Inflammatory macrophage treated with lipopolysaccharide for 1 hour (primary cell): ENCODE results near the gene REPS2.
"Not testable (repeated sequence)": the region's sequence is repeated elsewhere in the genome, so short reads cannot be mapped to it uniquely, and the experiment has no call there.

Experiments used
- DNase-seq, 2 donors: peaks; one replicate each; pipeline ENCODE4 v3.0.0-alpha.2; 2020 to 2022

Gene REPS2

DNA sequence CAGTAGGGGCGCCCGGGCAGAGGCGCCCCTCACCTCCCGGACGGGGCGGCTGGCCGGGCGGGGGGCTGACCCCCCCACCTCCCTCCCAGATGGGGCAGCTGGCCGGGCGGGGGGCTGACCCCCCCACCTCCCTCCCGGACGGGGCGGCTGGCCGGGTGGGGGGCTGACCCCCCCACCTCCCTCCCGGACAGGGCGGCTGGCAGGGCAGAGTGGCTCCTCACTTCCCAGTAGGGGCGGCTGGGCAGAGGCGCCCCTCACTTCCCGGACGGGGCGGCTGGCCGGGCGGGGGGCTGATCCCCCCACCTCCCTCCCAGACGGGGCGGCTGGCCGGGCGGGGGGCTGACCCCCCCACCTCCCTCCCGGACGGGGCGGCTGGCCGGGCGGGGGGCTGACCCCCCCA, 18.5 kb downstream of the REPS2 start:
- DNase-seq, result not testable (repeated sequence)

DNA sequence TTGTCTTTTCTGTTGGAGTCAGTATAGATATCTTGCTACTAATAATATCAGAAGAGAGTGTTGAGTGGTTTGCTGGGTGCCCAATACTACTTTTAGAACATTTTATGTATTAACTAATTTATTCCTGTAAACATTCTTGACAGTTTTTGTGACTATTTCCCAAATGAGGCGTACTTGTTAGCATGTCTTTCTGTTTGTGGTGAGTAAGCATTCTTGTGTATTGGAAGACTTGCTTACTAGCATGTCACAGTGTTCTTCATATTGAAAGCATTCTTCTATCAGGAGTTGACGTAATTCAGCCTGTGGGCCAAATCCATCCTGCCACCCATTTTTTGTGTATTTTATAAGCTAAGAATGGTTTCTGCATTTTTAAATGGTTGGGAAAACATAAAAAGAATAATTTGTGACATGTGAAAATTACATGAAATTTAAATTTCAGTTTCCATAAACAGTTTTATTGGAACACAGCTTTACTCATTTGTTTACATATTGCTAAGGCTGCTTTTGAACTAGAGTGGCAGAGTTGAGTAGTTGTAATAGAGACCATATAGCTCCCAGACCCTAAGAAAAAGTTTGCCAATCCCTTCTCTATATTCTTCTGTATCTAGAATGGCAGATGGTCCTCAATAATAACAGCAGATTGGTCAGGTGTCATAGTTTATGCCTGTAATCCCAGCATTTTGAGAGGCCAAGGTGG, 20.4 kb downstream of the REPS2 start:
- no peak for DNase-seq

DNA sequence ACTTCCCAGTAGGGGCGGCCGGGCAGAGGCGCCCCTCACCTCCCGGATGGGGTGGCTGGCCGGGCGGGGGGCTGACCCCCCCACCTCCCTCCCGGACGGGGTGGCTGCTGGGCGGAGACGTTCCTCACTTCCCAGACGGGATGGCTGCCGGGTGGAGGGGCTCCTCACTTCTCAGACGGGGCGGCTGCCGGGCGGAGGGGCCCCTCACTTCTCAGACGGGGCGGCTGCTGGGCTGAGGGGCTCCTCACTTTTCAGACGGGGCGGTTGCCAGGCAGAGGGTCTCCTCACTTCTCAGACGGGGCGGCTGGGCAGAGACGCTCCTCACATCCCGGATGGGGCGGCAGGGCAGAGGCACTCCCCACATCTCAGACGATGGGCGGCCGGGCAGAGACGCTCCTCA, 22.3 kb downstream of the REPS2 start:
- not testable (repeated sequence) for DNase-seq

DNA sequence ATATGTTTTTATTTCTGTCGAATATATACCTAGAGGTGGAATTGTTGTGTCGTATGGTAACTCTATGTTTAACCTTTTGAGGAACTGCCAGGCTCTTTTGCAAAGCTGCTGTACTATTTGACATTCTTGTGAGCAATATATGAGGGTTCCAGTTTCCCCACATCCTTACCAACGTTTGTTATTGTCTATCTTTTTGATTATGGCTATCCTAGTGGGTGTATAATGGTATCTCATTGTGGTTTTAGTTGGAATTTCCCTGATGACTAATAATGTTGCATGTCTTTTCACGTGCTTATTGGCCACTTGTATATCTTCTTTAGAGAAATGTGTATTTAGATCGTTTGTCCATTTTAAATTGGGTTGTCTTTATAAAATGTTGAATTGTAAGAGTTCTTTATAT, 24.5 kb downstream of the REPS2 start:
- DNase-seq, result peak; percentile 47 to 73

DNA sequence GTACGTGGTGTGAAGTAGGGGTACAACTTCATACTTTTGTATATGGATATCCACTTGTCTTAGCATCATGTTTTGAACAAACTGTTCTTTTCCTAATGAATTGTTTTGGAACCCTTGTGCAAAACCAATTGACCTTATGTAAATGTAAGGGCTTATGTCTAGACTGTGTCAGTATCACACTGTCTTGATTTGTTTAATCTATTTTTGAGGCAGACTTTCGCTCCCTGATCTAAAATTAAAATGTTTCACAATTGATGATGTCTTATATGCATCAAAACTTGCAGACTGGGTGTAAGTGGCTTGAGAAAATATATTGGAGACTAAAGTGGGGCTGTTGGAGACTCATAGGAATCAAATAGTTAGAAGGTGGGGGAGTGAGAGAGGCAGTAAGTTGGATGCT, 25.2 kb downstream of the REPS2 start:
- DNase-seq, result no peak

DNA sequence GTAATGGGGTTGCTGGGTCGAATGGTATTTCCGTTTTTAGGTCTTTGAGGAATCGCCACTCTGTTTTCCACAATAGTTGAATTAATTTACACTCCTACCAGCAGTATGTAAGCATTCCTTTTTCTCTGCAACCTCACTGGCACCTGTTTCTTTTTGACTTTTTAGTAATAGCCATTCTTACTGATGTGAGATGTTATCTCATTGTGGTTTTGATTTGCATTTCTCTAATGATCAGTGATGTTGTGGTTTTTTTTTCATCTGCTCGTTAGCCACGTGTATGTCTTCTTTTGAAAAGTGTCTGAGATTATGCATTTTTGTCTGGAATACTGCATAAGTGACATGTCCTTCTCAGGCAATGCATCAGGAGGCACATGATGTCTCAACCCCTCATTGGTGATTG, 28.8 kb downstream of the REPS2 start:
- DNase-seq, result no peak

DNA sequence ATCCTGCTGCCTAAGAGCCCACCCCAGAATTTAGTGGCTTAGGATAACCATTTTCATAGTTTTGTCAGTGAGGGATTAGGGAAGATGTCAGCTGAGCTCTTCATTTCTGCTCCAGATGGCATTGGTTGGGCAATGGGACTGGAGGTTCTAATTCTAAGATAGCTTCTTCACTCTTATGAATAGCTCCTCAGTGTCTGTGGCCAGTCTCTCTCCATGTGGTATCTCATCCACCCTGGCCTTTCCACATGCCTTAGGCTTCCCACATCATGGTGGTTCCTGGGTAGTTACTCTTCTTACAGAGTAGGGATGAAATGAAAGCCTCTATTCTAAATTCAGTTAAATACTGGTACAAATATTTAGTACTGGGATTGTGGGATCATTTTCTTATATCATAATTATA, 31.3 kb downstream of the REPS2 start:
- DNase-seq, result no peak

DNA sequence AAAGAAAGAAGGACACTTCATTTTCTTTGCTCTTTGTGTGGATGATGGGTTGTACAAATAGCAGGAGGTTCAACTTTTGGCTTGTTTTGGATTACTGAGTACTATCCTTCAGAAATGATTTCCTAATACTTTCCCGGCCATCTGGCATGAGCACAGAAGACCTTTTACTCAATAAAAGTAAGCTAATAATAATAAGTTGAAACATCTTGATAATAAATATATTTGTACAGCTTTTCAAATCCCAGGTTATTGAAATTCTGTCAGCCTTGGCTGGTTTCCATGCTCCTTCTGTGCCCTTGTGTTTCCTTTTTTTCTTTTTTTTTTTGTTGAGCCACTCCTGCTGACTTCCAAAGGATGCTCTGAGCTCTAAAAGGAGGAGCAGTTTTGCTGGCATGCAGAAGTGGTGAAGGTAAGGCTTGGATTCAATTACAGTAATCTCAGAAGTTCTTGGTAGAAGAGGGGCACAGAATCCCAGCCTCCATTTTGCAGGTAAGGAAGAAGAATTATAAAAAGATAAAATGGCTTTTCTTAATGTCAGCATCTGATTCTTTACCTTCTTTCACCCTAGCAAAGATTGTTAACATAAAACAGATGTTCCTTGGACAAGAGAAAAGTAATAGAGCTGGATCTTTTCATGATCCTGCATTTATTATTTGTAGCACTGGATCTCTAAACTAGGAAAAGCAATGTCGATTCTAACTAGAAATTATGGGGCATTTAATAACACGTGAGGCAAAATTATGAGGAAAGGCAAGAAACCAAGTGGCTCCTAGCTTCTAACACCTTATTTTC, 31.9 kb downstream of the REPS2 start:
- DNase-seq, result no peak

DNA sequence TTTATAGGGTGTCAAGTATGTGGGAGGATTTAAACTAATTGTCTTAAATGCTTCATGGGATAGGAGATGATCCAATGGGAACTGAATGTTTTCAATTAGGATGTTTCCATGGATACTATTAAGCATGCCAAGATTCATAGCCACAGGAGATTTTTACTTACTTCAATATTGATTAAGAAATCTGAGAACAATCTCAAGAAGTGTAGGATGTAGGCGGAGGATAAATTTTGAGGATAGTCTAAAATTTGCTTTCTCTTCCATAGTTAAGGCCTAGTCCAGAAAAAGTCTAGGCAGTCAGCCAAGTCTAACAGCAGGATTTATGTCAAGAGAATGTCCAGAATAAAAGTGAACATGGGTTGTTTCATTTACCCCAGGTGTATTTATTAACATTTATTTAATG, 32.8 kb downstream of the REPS2 start:
- DNase-seq, result no peak

DNA sequence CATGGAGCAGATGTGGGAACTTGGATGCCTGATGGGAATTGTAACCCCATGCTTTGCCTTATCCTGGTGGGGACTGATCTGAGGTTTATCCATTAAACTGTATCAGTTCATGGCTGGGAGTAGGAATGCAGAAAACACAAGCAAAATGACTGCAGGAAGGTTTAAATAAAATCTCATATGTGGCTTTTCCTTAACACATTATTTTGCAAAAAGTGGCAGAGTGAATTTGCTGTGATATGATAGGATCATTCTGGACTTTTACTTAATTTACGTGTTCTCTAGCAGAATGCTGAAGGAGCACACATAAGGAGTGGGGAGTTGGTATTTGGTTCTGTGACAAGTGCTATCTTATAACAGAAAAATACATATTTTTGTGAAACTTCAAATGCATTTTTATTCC, 34.8 kb downstream of the REPS2 start:
- no peak for DNase-seq

DNA sequence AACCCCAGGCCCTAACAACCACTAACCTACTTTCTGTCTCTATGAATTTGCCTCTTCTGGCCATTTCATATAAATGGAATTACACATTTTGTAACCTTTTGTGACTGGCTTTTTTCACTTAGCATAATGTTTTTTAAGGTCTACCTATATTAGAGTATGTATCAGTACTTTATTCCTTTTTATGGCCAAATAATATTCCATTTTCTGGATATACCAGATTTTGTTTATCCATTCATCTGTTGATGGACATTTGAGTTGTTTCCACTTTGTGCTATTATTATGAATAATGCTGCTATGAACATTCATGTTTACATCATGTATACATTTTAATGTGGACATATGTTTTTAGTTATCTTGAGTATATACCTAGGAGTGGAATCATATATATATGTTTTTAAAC, 35.5 kb downstream of the REPS2 start:
- DNase-seq, result no peak

DNA sequence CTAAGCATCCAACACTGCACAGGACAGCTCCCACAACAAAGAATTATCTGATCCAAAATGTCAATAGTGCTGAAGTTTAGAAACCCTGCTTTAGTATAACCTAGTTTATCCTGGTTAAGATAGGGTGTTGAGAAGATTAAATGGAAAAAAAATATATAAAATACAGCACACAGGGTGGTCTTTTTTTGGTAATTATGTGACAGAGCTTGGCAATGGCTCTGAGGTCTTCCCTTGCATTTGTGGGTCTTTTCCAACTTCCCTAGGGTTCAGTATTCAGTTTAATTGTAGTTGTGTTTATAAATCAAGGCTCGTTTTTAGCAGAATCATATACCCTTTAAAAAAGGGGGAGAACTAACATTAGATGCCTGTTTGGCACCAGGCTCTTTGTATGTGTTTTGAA, 36.6 kb downstream of the REPS2 start:
- DNase-seq, result no peak

DNA sequence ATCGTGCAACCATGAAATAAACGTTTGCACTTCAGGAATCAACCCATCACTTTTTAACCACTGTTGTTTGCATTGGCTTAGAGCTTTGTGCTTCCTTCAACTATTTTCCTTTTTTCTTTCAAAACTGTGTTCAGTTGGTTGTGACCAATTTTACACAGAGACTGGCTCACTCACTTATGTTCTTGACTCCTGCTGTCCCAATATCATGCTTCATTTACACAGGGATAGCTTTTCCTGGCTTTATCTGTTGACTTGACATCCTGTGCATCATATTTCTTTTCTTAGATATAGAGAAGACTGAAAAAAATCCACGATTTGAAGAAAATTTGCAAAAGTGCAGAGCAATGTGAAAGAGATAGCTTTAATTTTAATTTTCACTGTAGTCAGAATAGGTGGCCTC, 38.8 kb downstream of the REPS2 start:
- no peak for DNase-seq

DNA sequence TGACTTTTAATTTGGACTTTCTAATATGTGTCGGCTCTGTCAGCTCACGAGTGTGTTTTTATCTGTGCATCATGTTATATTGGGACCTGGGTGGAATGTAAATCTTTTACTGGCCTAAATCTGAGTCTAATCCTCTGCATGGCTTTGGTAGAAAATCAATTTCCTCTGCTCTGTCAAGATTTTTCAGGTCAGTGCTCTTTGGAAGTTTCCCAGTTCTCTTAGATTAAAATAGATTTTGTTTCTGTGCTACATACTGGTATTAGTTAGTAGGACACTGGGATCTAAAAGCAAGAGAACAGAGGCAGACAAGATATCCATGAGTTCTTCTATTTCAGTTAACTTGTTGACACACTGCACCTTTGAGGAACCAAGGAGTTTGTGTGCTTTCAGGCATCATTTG, 39.7 kb downstream of the REPS2 start:
- no peak for DNase-seq

DNA sequence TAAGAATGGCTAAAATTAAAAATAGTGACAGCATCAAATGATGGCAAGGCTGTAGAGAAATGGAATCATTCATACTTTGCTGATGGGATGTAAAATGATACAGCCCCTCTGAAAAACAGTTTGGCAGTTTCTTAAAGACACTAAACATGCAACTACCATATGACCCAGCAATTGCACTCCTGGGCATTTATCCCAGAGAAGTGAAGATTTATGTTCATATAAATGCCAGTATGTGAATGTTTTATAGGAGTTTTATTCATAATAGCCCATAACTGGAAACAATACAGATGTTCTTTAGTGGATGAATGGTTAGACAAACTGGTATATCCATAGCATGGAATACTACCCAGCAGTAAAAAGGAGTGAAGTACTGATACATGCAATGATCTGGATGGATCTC, 43.3 kb downstream of the REPS2 start:
- DNase-seq, result no peak

DNA sequence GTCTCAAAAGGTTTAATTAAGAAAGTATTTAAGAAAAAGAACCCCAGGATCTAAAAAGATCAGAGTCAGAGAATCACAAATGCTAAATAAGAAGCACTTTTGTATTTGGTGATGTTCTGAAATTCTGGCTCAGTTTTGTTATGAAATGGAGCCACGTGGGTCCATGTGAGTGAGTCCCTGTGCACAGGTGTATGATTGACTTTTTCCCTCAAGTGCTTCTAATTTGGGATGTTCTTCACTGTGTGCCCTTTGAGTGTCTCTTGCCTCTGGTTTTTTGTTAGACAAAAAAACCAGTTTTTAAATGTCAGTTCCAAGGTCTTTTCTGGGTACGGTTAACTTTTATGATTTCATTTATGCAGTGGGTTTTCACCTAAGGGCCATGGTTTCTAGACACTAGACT, 44.4 kb downstream of the REPS2 start:
- DNase-seq, result no peak

DNA sequence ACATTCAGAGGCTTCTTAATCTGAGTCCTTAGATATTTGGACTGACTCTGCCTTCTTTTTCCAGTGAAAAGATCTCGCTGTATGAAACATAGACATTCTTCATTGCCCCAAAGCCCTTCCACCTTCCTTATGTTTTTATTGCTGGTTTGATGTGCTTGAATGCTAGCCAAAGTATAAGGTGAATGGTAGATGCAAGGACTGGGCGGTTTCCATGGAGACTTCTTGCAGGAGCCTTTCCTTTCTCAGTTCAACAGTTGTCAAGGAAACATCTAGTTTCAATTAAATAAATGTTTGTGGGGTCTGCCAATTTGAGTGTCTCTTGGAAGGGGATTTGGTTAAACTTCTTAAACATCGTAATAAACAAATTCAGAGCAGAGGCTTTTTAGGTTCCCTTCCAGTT, 46.0 kb downstream of the REPS2 start:
- DNase-seq, result no peak

DNA sequence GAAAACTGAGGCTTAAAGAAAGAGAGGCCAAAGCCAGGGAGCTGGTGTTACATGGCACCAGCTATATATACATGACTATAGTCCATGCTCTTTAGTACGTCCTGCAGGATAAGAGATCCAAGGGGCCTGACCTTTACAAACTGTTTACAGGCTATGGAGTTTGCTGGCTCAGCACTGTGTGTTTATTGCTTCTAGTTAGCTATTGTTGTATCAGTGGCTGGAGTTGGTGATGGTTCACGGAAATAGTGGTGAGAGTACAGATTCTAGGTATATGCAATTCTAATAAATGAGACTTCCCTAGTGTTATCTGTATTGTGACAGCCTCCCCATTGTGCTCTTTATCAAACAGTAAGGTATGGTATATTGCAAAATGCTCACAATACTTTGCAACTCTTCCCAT, 46.5 kb downstream of the REPS2 start:
- DNase-seq, result no peak

DNA sequence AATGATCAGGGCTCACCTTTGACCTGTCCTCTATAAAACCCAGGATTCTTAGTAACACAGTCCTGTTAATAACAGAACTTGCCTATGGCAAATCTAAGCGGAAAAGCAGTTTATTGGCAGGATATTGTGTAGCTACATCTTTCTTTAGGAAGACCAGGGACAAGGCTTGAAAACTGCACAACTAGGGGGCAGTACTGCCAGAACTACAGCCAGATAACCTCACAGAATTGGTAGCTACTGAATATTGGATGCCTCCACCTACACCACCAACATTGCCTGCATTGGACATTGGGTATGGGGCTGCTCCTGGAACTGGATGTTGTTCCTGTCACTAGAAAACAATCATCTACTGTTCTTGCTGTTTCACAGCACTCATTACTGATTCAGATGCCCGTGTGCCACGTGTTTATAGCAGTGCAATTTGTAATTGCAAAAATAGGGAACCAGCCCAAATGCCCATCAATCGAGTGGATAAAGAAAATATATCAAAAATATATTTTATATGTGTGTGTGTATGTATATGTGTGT, 47.4 kb downstream of the REPS2 start:
- no peak for DNase-seq

DNA sequence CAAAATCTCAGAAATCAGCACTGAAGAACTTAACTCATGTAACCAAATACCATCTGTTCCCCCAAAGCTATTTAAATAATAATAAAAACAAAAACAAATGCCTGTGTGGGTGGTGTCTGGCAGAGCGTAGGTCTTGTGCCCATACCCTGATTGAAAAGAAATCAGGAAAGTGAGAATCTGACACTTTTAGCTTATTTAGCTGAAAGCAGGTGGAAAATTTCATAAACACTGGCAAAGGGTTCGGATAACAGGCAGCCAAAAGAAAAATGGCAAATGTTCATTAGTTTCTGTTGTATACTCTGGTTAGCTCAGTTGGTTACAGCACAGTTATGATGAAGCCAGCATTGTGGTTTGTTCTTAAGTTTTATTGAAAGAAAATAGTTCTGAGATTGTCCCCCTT, 48.3 kb downstream of the REPS2 start:
- DNase-seq, result no peak

DNA sequence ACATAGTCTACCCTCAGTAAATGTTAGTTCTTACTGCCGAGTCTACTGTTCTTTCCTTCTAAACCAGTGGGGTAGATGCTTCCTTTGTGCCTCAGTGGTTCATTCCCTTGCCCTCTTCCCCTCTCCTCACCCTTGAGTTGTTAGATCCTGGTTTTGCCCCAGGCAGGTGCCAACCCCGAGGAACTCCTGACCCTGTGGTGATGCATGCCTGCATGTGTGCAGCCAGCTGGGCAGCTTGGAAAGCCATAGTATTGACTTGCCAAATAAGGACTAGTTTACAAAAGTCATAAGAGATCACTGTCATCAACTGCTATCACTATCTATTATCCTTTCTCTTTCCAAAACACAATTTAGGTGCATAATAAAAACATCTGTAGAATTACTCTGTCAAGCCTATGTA, 50.9 kb downstream of the REPS2 start:
- no peak for DNase-seq

DNA sequence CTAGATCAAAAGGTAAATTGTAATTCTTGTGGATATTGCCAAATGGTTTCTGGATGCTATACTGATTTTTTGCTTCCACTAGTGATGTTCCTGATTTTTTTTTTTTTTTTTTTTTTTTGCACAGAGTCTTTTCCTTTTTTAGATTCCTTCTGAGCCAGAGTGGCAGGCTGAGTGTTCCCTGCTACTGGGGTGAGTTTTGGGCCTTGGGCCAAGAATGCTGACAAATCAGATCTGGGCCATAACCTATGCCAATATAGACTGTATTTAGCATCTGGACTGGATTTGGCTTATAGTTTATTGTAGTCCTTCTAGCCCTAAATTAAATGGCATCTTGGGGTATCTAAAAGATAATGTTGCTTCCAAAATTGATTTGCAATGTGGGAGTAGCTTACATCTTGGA, 52.8 kb downstream of the REPS2 start:
- DNase-seq, result no peak

DNA sequence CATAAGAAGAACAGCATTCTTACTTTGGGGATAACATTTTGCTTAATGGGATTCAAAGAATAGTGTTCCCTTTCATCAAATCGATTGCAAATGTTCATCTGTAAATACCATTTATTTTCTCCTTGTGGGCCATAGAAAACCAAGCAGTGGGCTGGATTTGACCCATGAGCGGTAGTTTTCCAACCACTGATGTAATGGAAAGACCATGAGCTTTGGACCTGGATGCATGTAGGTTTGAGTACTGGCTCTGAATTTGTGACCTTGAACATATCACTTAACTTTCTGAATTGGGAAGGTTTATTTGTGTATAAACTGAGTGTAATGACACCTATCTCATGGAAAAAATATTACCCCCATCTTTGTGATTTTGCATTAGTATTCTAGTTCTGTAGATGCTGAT, 54.3 kb downstream of the REPS2 start:
- DNase-seq, result no peak

DNA sequence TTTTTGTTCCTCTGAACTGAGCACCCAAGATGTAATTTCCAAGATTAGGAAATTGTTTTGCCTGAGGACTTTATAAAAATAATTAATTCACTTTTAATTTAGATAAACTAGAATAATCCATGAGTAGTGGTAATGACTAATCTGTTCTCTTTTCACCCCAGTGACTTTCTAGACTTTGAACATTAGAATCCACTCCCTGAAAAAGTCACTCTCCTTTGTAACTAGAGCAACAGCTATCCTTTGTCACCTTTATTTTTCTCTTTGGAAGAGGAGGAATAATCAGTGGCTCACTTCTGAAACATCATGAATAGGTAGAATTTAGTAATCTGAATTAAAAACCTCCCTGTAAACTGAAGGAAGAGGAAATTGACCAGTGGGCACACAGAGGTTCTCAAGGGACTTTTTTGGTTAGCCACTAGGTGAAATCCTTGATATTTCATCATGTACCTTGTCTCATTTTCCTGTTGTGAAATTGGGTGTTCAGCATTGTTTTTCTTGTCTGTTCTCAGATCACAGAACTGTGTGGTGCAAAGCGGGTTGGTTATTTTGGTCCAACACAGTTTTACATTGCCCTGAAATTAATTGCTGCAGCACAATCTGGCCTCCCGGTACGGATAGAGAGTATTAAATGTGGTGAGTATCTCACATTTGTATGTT, 59.4 kb downstream of the REPS2 start:
- DNase-seq, result peak; percentile 54 to 68
